HG03469 (cell line): Measurements from ENCODE around the gene TMA7.

ENCODE experiments used
- ATAC-seq: cut with Tn5 transposase; IDR thresholded peaks from one replicate; pipeline ENCODE4 v1.9.1; 2021; ENCODE audit warnings: mild to moderate bottlenecking, moderate library complexity, moderate number of reproducible peaks; ENCODE audit not compliant: unreplicated experiment

The TMA7 gene

GRCh38 chr3:48408823-48409281 is 31.2 kb upstream of the TMA7 start:
- no peak for ATAC-seq

DNA sequence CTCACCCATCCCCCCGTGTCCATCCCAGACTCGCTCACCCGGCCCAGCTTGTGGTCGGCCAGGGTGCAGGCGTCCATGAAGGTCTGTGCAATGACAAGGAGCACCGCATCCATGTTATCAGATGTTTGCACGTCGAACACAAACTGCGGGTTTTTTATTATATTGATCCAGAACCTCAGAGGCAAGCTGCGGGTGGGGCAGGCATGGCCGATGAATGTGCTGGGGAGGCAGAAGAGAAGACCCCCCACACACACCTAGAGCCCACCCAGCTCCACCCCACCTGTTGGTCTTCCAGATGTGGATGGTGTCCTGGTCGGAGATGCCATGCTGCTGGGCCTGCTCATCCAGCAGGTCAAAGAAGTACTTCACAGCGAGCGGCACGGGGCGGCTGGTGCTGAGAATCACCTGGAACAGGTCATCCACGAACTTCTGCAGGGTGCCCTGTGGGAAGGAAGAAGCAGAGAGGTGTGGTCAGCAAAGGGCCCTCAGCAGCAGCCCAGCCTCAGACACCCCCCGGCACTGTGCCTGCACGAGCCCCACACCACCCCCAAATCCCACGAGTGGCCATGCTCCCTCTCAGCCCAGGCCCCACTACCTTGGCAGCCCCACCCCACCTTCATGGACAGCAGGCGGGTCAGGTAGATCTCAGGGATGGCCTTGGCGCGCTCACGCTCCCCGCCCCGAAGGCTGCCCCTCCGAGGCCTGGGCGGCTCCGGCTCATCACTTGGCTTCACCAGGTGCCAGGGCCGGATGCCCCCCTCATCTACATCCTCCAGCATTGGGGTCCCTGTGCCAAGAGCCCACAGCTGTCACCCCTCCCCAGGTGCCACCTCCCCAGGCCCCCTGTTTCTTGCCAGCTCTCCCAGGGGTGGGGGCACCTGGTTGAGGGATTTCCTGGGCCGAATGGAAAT is 30.5 kb upstream of the TMA7 start:
- no peak for ATAC-seq

- ATAC-seq = no peak
Observed at GRCh38 chr3:48410205-48411040, 29.6 kb upstream of the TMA7 start.

GRCh38 chr3:48411041-48411588 is 28.9 kb upstream of the TMA7 start:
- ATAC-seq = no peak

DNA sequence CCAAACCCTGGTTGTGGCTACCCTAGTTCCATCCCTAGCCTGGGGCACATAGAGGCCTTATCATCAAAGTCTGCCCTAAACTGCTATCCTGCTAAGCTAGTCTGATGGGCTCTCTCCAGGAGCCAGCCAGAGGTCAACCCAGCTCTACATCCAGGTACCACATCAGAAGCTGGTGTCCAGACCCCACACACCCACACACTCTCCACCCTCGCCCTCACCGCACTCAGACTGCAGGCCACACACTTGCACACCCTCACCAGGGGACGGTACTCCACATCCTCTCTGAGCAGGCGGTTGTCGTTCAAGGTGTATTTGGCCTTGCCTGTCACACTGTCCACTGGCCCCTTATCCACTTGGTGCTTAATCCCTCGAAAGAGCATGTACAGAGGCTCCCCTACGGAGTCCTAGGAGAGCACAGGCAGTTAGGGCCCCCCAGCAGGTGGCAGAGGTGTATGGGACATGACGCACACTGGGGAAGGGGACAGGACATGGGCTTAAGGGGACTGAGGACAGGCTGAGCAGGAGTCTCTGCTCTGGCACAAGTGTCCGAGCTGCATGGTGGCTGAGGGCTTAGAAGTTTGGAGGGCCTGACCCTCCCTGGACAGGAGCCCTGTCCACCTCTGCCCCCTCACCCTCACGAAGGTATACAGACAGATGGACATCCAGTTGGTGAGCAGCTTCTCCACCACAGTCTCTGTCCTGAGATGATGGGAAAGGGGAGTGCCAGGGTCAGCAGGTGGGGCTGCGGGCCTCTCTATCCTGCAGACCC is 28.3 kb upstream of the TMA7 start:
- ATAC-seq = no peak

- no peak for ATAC-seq
Observed at GRCh38 chr3:48412375-48413001, 27.6 kb upstream of the TMA7 start.

DNA sequence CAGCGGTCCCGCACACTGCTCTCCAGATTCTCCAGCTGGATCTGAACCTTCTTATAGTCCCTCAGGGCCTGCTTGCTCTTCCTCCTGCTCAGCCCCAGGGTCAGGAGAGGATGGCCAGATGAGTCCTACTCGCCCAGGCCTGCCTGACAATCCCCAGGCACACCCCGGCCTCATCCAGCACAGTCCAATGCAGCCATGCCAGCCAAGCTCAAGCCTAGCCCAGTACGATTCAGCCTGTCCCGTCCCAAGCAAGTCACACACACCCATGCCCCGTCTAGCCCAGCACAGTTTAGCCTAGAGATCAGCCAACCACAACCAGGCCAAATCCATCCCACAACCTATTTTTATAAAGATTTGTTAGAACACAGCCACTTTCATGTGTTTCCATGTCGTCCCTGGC is 27.0 kb upstream of the TMA7 start:
- ATAC-seq = no peak

GRCh38 chr3:48413611-48414010 is 26.4 kb upstream of the TMA7 start:
- no peak for ATAC-seq

- no peak for ATAC-seq
Observed at GRCh38 chr3:48414376-48415250, 25.4 kb upstream of the TMA7 start.

GRCh38 chr3:48415251-48415953 is 24.7 kb upstream of the TMA7 start:
- no peak for ATAC-seq

- no peak for ATAC-seq
Observed at GRCh38 chr3:48416091-48416505, 24.0 kb upstream of the TMA7 start.

DNA sequence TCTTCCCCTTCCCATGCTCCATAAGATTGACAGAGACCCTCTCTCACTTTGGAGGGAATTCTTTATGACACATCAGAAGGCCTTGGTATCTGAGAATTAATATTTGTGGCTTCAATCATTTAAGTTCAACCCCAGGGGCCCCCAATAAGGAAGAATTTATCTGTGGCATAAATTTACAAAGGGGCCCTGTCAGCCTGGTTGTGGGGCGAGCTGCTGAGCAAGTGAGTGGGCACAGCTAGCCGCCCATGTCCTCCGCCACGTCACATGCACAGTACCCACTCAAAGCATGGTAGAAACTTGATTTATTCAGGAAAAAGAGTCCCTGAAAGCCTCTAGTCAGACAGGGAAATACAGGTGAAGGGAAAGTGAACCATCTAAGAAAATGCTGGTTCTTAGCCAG is 23.5 kb upstream of the TMA7 start:
- no peak for ATAC-seq

DNA sequence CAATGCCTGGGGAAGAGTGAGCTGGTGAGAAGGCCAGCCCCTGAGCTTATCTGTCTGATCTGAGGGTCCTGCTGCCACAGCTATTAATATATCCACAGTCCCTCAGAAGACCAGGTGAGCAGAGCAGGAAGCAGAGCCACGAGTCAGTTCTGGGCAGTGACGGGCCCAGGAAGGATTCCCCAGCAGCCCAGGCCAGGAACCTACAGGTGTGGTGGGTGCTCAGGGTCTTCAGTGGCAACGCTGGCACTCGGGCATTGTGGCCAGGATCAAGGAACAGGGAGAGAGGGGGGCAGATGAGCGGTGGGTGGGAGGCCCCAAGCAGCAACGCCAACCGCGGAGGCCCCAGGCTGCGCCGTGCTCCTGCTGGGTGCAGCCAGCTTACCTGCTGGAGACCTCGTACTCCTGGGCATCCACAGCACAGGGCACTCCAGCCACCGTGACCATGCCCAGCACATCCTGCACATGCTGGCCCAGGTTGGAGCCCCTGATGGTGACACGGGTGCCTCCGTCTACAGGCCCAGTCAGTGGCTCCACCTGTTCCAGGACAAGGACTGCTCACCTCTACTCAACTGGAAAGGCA is 22.4 kb upstream of the TMA7 start:
- no peak for ATAC-seq

GRCh38 chr3:48418140-48418539 is 21.9 kb upstream of the TMA7 start:
- no peak for ATAC-seq

DNA sequence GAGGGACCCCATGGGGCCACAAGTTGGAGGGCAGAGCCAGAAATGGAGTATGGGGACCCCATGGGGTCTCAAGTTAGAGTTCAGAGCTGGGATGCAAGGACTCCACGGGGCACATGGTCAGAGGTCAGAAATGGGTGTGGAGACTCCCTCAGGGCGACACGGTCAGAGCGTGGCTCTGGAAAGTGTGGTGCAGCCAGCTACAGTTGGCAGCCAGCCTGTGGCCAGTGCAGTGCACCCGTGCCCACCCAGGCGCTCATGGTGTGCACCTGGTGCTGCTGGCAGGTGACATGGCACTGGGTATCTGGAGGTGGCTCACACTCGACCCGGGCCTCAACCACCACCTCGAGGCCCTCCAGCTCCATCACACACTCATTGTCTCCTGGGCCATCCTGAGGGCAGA is 21.4 kb upstream of the TMA7 start:
- no peak for ATAC-seq

- no peak for ATAC-seq
Observed at GRCh38 chr3:48419149-48419548, 20.9 kb upstream of the TMA7 start.

- ATAC-seq = no peak
Observed at GRCh38 chr3:48419597-48419996, 20.5 kb upstream of the TMA7 start.

DNA sequence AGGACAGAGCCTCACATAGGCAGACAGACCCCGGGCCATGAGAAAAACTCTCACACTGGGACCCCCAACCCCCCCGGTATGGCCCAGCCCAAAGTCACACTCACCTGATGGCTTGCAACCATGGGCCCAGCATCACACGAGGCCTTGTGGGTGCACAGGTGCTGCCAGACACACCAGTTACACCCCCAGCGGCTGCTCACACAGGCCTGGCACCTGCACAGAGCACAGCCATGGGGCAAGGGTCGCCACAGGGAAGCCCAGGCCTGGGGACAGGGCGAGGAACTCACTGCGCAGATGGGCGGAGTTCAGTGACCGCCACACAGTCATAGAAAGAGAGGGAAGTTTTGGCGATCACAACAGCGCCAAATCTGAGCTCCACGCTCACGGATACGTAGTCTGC is 19.5 kb upstream of the TMA7 start:
- ATAC-seq = no peak
